Esophagus muscularis mucosa (tissue), 4 donors: ENCODE measurements around the gene PROS1.

Source experiments
- EP300 ChIP-seq: sonication (generic); formaldehyde crosslinking; IDR thresholded peaks from one replicate; pipeline ENCODE4 v1.6.1; 2017; ENCODE audit warnings: antibody characterized with exemption
- POLR2A ChIP-seq: fragments of 450-650 bp; IDR thresholded peaks from one replicate; pipeline ENCODE4 v1.6.1; 2017; ENCODE audit warnings: antibody characterized with exemption, moderate library complexity, mild to moderate bottlenecking, low read depth
- POLR2AphosphoS5 ChIP-seq, 2 donors: sonication (generic); formaldehyde crosslinking; IDR thresholded peaks; one replicate each; pipeline ENCODE4 v1.6.1; 2017; ENCODE audit warnings: antibody characterized with exemption in 2 of 2
- TF ChIP-seq, protein P1 (sequence below), 3 experiments: fragments of 200-600 bp in 2 of 3; fragments of 450-650 bp in 1 of 3; sonication (generic) in 2 of 3; IDR thresholded peaks; one replicate each; pipeline ENCODE4 v1.5.1; 2017 to 2019; ENCODE audit warnings: antibody characterized with exemption in 3 of 3, mild to moderate bottlenecking in 2 of 3, moderate library complexity in 1 of 3

- TF ChIP-seq, protein P1, sequence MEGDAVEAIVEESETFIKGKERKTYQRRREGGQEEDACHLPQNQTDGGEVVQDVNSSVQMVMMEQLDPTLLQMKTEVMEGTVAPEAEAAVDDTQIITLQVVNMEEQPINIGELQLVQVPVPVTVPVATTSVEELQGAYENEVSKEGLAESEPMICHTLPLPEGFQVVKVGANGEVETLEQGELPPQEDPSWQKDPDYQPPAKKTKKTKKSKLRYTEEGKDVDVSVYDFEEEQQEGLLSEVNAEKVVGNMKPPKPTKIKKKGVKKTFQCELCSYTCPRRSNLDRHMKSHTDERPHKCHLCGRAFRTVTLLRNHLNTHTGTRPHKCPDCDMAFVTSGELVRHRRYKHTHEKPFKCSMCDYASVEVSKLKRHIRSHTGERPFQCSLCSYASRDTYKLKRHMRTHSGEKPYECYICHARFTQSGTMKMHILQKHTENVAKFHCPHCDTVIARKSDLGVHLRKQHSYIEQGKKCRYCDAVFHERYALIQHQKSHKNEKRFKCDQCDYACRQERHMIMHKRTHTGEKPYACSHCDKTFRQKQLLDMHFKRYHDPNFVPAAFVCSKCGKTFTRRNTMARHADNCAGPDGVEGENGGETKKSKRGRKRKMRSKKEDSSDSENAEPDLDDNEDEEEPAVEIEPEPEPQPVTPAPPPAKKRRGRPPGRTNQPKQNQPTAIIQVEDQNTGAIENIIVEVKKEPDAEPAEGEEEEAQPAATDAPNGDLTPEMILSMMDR (IDR thresholded peaks at IDR 0.05) = no peak
- TF ChIP-seq POLR2A (no peak), POLR2AphosphoS5 (IDR thresholded peaks at IDR 0.05) (no peak), EP300 (no peak)
These were observed 46.9 kb downstream of the PROS1 start for GRCh38 chr3:93926789-93927188.
